ENCODE data around the gene CABP1. TPM values are rescaled to one million over a fixed set of nuclear protein-coding genes. Genes with fewer than 3 reads are reported as not detected.
"Not testable (repeated sequence)": the region's sequence is repeated elsewhere in the genome, so short reads cannot be mapped to it uniquely, and the experiment has no call there.

The CABP1 gene
- total and polyA plus RNA-seq, 2 experiments from 2014 or later = 5.1 to 5.2 TPM

DNA sequence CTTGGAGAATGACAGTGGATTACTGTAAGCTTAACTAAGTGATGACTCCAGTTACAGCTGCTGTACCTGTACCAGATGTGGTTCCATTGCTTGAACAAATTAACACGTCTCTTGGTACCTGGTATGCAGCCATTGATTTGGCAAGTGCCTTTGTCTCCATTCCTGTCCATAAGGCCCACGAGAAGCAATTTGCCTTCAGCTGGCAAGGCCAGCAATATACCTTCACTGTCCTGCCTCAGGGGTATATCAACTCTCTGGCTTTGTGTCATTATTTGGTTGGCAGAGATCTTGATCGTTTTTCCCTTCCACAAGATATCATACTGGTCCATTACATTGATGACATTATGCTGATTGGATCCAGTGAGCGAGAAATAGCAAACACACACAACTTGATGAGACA, 29.9 kb upstream of the CABP1 start (continued):
- TF ChIP-seq, protein P1, sequence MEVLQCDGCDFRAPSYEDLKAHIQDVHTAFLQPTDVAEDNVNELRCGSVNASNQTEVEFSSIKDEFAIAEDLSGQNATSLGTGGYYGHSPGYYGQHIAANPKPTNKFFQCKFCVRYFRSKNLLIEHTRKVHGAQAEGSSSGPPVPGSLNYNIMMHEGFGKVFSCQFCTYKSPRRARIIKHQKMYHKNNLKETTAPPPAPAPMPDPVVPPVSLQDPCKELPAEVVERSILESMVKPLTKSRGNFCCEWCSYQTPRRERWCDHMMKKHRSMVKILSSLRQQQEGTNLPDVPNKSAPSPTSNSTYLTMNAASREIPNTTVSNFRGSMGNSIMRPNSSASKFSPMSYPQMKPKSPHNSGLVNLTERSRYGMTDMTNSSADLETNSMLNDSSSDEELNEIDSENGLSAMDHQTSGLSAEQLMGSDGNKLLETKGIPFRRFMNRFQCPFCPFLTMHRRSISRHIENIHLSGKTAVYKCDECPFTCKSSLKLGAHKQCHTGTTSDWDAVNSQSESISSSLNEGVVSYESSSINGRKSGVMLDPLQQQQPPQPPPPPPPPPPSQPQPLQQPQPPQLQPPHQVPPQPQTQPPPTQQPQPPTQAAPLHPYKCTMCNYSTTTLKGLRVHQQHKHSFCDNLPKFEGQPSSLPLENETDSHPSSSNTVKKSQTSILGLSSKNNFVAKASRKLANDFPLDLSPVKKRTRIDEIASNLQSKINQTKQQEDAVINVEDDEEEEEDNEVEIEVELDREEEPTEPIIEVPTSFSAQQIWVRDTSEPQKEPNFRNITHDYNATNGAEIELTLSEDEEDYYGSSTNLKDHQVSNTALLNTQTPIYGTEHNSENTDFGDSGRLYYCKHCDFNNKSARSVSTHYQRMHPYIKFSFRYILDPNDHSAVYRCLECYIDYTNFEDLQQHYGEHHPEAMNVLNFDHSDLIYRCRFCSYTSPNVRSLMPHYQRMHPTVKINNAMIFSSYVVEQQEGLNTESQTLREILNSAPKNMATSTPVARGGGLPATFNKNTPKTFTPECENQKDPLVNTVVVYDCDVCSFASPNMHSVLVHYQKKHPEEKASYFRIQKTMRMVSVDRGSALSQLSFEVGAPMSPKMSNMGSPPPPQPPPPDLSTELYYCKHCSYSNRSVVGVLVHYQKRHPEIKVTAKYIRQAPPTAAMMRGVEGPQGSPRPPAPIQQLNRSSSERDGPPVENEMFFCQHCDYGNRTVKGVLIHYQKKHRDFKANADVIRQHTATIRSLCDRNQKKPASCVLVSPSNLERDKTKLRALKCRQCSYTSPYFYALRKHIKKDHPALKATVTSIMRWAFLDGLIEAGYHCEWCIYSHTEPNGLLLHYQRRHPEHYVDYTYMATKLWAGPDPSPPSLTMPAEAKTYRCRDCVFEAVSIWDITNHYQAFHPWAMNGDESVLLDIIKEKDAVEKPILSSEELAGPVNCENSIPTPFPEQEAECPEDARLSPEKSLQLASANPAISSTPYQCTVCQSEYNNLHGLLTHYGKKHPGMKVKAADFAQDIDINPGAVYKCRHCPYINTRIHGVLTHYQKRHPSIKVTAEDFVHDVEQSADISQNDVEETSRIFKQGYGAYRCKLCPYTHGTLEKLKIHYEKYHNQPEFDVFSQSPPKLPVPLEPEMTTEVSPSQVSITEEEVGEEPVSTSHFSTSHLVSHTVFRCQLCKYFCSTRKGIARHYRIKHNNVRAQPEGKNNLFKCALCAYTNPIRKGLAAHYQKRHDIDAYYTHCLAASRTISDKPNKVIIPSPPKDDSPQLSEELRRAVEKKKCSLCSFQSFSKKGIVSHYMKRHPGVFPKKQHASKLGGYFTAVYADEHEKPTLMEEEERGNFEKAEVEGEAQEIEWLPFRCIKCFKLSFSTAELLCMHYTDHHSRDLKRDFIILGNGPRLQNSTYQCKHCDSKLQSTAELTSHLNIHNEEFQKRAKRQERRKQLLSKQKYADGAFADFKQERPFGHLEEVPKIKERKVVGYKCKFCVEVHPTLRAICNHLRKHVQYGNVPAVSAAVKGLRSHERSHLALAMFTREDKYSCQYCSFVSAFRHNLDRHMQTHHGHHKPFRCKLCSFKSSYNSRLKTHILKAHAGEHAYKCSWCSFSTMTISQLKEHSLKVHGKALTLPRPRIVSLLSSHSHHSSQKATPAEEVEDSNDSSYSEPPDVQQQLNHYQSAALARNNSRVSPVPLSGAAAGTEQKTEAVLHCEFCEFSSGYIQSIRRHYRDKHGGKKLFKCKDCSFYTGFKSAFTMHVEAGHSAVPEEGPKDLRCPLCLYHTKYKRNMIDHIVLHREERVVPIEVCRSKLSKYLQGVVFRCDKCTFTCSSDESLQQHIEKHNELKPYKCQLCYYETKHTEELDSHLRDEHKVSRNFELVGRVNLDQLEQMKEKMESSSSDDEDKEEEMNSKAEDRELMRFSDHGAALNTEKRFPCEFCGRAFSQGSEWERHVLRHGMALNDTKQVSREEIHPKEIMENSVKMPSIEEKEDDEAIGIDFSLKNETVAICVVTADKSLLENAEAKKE (CRISPR knock-in tag; IDR thresholded peaks at IDR 0.05) = no peak
- no peak for TF ChIP-seq CREB1 (CRISPR knock-in tag; IDR thresholded peaks at IDR 0.05; ENCODE audit: low read depth)
- TF ChIP-seq NANOG (IDR thresholded peaks at IDR 0.05; ENCODE audit: borderline replicate concordance) = no peak
- TF ChIP-seq, protein P2, sequence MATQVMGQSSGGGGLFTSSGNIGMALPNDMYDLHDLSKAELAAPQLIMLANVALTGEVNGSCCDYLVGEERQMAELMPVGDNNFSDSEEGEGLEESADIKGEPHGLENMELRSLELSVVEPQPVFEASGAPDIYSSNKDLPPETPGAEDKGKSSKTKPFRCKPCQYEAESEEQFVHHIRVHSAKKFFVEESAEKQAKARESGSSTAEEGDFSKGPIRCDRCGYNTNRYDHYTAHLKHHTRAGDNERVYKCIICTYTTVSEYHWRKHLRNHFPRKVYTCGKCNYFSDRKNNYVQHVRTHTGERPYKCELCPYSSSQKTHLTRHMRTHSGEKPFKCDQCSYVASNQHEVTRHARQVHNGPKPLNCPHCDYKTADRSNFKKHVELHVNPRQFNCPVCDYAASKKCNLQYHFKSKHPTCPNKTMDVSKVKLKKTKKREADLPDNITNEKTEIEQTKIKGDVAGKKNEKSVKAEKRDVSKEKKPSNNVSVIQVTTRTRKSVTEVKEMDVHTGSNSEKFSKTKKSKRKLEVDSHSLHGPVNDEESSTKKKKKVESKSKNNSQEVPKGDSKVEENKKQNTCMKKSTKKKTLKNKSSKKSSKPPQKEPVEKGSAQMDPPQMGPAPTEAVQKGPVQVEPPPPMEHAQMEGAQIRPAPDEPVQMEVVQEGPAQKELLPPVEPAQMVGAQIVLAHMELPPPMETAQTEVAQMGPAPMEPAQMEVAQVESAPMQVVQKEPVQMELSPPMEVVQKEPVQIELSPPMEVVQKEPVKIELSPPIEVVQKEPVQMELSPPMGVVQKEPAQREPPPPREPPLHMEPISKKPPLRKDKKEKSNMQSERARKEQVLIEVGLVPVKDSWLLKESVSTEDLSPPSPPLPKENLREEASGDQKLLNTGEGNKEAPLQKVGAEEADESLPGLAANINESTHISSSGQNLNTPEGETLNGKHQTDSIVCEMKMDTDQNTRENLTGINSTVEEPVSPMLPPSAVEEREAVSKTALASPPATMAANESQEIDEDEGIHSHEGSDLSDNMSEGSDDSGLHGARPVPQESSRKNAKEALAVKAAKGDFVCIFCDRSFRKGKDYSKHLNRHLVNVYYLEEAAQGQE (IDR thresholded peaks at IDR 0.05; ENCODE audit: unreplicated experiment) = no peak

GRCh38 chr12:120611534-120611933, 28.9 kb upstream of the CABP1 start:
- not testable (repeated sequence) for H3K4me1 ChIP-seq (ENCODE audit: insufficient read depth); H3K27ac ChIP-seq (ENCODE audit: low read depth); H2AFZ ChIP-seq; H3K36me3 Mint-ChIP-seq (ENCODE audit: low read depth); H3K27ac Mint-ChIP-seq; H3K4me1 Mint-ChIP-seq; H3F3A ChIP-seq (replicated peaks; ENCODE audit: low read depth); H3K9me2 ChIP-seq (ENCODE audit: insufficient read depth); H3K4me3 Mint-ChIP-seq; H3K4me2 ChIP-seq; H3K79me2 ChIP-seq (replicated peaks; ENCODE audit: insufficient read depth); H4K20me1 ChIP-seq (replicated peaks; ENCODE audit: insufficient read depth); H3K9me3 Mint-ChIP-seq; ATAC-seq; H3K4me3 ChIP-seq; H3K27me3 ChIP-seq (ENCODE audit: insufficient read depth); DNase-seq (ENCODE audit: low spot score); H3K27me3 Mint-ChIP-seq (ENCODE audit: insufficient read depth, low read depth, poor library complexity); H3K36me3 ChIP-seq (ENCODE audit: insufficient read depth)

All from GM23338 (cell line).